Measurements from ENCODE around the gene SLC45A3.
A peak's percentile ranks its signal among the peaks of the same experiment; 100 is the strongest.
"Not testable (repeated sequence)": the region's sequence is repeated elsewhere in the genome, so short reads cannot be mapped to it uniquely, and the experiment has no call there.

Gene SLC45A3, protein sequence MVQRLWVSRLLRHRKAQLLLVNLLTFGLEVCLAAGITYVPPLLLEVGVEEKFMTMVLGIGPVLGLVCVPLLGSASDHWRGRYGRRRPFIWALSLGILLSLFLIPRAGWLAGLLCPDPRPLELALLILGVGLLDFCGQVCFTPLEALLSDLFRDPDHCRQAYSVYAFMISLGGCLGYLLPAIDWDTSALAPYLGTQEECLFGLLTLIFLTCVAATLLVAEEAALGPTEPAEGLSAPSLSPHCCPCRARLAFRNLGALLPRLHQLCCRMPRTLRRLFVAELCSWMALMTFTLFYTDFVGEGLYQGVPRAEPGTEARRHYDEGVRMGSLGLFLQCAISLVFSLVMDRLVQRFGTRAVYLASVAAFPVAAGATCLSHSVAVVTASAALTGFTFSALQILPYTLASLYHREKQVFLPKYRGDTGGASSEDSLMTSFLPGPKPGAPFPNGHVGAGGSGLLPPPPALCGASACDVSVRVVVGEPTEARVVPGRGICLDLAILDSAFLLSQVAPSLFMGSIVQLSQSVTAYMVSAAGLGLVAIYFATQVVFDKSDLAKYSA
- long read RNA-seq: 0 reads

DNA sequence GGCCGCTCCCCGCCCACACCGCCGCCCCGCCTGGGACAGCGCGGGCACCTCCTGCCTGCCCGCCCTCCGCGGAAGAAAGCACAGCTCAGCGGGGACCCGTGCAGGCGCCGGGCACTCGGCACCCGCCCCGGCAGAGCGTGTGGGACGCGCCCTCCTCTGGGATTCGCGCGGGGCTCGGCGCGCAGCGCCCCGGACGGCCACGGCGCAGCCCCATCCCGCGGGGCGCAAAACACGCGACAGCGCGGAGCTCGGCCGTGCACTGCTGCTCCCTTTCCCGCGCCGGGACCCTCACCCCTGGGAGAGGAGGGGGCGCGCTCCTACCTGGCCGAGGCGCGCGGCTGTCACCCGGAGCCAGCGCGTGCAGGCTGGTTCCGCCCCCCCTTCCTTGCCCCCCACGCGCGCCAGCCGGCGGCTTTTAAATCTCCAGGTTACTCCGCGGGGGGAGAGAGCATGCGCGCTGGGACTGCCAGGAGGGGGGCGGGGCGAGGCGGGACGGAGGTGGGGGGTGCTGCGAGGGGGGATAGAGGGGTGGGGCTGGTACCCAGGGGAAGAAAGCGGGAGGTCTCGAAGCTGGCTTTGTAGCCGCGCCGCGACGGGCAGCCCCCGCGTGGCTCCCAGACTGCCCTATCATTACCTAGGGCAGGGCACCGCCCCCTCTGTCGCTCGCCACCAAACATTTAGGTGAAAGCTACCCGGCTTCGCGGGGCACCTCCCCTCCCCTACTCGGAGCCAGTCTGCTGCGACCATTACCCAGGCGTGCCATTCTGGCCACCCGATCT, at the start of gene SLC45A3:
TSS of gene SLC45A3 (minus strand) at position 437 of the 779 bp plus-strand sequence. CDS start 15,853 bp downstream, outside the sequence.
- peaks cover 12% of the 10 kb centered on the region for H3K27me3 ChIP-seq (ENCODE audit: insufficient read depth, poor library complexity, severe bottlenecking)
- DNase-seq (ENCODE audit: low read depth in 1 of 2, low spot score in 1 of 2): no peak
- TF ChIP-seq, protein P1, sequence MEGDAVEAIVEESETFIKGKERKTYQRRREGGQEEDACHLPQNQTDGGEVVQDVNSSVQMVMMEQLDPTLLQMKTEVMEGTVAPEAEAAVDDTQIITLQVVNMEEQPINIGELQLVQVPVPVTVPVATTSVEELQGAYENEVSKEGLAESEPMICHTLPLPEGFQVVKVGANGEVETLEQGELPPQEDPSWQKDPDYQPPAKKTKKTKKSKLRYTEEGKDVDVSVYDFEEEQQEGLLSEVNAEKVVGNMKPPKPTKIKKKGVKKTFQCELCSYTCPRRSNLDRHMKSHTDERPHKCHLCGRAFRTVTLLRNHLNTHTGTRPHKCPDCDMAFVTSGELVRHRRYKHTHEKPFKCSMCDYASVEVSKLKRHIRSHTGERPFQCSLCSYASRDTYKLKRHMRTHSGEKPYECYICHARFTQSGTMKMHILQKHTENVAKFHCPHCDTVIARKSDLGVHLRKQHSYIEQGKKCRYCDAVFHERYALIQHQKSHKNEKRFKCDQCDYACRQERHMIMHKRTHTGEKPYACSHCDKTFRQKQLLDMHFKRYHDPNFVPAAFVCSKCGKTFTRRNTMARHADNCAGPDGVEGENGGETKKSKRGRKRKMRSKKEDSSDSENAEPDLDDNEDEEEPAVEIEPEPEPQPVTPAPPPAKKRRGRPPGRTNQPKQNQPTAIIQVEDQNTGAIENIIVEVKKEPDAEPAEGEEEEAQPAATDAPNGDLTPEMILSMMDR (IDR thresholded peaks at IDR 0.05; ENCODE audit: insufficient read depth, low read length): no peak
- TF ChIP-seq GABPA (IDR thresholded peaks at IDR 0.05; ENCODE audit: low read depth) (no peak), POLR2AphosphoS5 (IDR thresholded peaks at IDR 0.05; ENCODE audit: low read depth) (no peak), SPI1 (IDR thresholded peaks at IDR 0.05; ENCODE audit: borderline replicate concordance, low read depth) (no peak)
- TF ChIP-seq, protein P2, sequence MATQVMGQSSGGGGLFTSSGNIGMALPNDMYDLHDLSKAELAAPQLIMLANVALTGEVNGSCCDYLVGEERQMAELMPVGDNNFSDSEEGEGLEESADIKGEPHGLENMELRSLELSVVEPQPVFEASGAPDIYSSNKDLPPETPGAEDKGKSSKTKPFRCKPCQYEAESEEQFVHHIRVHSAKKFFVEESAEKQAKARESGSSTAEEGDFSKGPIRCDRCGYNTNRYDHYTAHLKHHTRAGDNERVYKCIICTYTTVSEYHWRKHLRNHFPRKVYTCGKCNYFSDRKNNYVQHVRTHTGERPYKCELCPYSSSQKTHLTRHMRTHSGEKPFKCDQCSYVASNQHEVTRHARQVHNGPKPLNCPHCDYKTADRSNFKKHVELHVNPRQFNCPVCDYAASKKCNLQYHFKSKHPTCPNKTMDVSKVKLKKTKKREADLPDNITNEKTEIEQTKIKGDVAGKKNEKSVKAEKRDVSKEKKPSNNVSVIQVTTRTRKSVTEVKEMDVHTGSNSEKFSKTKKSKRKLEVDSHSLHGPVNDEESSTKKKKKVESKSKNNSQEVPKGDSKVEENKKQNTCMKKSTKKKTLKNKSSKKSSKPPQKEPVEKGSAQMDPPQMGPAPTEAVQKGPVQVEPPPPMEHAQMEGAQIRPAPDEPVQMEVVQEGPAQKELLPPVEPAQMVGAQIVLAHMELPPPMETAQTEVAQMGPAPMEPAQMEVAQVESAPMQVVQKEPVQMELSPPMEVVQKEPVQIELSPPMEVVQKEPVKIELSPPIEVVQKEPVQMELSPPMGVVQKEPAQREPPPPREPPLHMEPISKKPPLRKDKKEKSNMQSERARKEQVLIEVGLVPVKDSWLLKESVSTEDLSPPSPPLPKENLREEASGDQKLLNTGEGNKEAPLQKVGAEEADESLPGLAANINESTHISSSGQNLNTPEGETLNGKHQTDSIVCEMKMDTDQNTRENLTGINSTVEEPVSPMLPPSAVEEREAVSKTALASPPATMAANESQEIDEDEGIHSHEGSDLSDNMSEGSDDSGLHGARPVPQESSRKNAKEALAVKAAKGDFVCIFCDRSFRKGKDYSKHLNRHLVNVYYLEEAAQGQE (IDR thresholded peaks at IDR 0.05; ENCODE audit: insufficient replicate concordance, low read depth): no peak
- H3K27ac ChIP-seq (replicated peaks): no peak within 1 kb of the TSS
- peak within 1 kb of the TSS; percentile 54 for H3K4me3 ChIP-seq (replicated peaks; ENCODE audit: insufficient read depth, low read length)

DNA sequence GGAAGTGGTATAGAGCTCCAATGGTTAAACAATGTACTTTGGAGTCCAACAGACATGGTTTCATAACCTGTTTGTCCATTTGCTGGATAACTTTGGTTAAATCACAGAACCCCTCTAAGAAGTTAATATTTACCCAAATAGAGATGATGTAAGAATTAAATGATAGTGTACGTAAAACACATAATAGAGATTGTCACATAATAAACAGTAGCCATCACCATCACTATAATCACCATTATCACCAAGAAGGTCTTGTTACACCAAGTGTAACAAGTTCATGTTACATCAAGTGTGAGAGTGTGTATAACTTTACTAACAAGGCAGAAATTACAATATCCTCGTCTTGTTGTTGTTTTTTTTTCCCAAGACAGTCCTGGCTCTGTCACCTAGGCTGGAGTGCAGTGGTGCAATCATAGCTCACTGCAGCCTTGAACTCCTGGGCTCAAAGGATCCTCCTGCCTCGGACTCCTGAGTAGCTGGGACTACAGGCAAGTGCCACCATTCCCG, 46.4 kb upstream of the SLC45A3 start:
- TF ChIP-seq GABPA (IDR thresholded peaks at IDR 0.05; ENCODE audit: low read depth) (no peak), POLR2AphosphoS5 (IDR thresholded peaks at IDR 0.05; ENCODE audit: low read depth) (no peak), SPI1 (IDR thresholded peaks at IDR 0.05; ENCODE audit: borderline replicate concordance, low read depth) (no peak)
- TF ChIP-seq, protein P2 (IDR thresholded peaks at IDR 0.05; ENCODE audit: insufficient replicate concordance, low read depth): no peak
- TF ChIP-seq, protein P1 (IDR thresholded peaks at IDR 0.05; ENCODE audit: insufficient read depth, low read length): no peak
- Histone ChIP-seq H3K4me3 (replicated peaks; ENCODE audit: insufficient read depth, low read length) (no peak overlapping the region), H3K27me3 (ENCODE audit: insufficient read depth, poor library complexity, severe bottlenecking) (no peaks in the 10 kb centered on the region), H3K27ac (replicated peaks) (no peak overlapping the region)
- no peak for DNase-seq (ENCODE audit: low read depth in 1 of 2, low spot score in 1 of 2)

DNA sequence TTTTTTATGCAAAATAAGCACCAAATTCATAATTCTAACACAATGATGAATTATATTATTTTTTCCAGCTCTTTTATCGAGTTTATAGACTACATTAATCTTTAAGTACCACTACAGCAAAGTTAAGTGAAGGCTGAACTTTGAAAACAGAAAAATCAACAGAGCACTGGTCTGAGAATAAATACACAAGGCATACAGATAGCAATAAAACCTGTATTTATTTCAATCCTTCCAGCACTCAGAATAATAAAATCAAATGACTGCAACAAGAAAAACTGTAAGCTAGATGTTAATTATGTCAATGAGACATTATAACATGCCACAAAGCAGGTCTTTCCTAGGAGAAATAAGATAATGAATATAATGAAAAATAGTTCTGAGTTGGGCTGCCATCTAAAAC, 45.2 kb upstream of the SLC45A3 start:
- no peak for TF ChIP-seq SPI1 (IDR thresholded peaks at IDR 0.05; ENCODE audit: borderline replicate concordance, low read depth)
- DNase-seq (ENCODE audit: low read depth in 1 of 2, low spot score in 1 of 2): no peak
- H3K27me3 ChIP-seq (ENCODE audit: insufficient read depth, poor library complexity, severe bottlenecking): no peaks in the 10 kb centered on the region
- H3K4me3 ChIP-seq (replicated peaks; ENCODE audit: insufficient read depth, low read length): no peak overlapping the region
- H3K27ac ChIP-seq (replicated peaks): no peak overlapping the region

DNA sequence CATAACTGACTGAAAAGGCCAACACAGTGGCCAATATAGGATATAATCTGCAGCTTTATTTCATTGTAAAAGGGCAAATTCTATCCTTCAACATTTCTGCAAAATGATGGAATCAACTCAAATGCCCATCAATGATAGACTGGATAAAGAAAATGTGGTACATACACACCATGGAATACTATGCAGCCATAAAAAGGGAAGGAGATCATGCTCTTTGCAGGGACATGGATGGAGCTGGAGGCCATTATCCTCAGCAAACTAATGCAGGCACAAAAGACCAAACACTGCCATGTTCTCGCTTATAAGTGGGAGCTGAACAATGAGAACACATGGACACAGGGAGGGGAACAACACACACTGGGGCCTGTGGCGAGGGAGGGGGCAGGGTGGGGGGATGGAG, 40.4 kb upstream of the SLC45A3 start:
- not testable (repeated sequence) for DNase-seq (ENCODE audit: low read depth in 1 of 2, low spot score in 1 of 2); H3K27me3 ChIP-seq (ENCODE audit: insufficient read depth, poor library complexity, severe bottlenecking); H3K27ac ChIP-seq (replicated peaks); H3K4me3 ChIP-seq (replicated peaks; ENCODE audit: insufficient read depth, low read length)
